Measurements from ENCODE around the gene WIPF2.

Gene WIPF2

GRCh38 chr17:40316571-40317344, 97.7 kb downstream of the WIPF2 start:
- no peak for DNase-seq

DNA sequence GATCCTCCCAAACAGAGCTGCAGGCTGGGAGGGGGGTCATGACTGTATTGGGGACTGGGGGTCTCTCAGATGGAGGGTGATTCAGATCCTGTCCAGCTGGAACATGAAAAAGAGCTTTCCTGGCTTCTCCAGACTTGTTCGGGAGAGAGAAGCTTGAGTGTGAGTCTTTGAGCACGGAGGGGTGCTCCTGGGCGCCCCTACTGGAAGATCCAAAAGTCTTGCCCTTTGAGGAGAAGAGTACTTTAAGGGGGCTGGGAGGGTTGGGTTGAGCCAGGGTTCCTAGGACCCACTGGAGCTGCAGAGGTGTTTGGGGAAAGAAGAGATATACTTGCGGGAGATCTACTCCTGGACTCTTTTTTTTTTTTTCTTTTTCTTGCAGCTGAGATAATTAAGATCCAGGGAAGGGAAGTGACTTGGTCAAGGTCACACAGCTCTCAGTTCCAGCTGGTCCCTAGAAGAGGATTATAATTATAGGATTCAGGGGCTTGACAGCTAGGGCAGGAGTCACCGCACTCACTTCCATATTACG, 98.3 kb downstream of the WIPF2 start:
- DNase-seq, result peak in 1 of 2 experiments; percentile 57

DNA sequence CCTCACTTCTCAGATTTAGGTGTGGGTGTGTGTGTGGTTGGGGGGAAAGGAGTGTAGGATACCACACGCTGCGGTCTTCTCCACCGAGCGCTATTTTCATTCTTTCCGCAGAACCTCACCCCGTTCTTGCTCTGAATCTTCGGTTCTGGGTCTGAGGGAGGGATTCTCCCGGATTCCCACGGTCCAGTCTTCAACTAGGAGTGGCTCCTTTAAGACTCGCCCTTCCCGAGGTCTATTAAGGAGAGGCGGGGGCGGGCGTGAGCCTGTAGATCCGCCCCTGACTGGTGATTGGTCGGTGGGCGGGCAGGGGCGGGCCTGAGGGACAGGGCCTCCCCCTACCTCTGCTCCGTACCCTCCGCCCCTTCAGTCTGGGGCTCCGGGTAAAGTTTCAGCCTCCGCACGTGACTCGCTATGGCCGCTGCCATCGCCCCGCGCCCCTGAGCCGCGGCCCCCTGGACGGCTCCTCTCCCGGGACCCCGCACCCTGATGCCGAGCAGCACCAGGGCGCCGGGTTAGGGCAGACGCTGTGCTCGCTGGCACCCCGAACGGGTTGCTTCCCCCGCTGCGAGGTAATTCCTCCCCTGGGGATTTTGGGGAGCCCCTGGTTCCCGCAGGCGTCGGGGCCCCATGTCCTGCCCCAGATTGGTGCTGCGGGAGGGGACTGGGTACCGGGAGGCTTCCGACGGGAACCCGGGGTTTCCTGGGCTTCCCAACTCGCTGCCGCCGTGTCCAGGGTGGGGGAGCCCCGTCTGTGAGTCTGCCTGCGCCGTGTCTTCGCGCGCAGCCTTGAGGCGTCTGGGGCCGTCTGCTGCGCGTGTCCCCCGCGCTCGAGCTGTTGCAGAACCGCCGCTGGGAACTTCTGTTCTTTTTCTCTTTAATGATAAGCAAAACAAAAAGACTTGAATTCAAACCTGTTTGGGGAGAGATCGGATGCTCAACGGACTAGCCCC, 99.1 kb downstream of the WIPF2 start:
- peak; percentile 94 for DNase-seq

- DNase-seq, result no peak
Measured at GRCh38 chr17:40318830-40319391, 99.8 kb downstream of the WIPF2 start.

GRCh38 chr17:40319651-40320540, 100.8 kb downstream of the WIPF2 start:
- peak; percentile 65 to 72 for DNase-seq

DNA sequence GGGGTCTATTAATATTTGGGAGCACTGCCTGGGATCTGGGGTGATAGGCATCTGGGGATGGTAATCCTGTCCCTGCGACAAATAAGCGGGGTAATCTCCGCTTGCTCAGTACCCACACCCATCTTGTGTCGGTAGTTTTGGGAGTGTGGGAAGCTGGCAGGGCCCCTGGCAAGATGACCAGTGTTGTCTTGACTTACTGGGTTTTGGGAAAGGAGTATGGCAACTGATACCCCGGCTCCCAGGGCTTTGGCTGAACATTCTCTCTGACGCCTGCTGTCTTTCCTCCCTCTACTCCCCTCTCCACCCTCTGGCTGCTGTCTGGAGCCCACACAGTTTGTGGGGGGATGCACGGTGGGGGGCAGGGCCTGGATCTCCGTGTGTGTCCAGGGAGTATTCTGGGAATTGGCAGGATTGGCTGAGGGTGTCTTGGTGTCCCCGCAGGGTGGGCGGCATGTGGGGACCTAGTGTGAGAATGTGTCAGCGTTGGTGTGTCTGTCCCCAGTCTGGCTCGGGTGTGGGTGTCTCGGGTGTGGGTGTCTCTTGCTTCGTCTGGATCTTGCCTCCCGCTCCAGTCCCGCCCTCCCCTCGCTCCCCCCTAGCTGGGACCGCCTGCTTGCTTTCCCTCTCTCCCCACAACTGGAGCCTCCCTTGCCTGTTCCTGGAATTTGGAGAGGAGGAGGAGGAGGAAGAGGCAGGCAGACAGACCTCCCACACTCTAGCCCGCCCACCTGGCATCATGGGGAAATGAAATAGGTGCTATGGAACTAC, 101.8 kb downstream of the WIPF2 start:
- DNase-seq, result peak in 1 of 2 experiments; percentile 43

- no peak for DNase-seq
Measured at GRCh38 chr17:40321524-40321929, 102.4 kb downstream of the WIPF2 start.

DNA sequence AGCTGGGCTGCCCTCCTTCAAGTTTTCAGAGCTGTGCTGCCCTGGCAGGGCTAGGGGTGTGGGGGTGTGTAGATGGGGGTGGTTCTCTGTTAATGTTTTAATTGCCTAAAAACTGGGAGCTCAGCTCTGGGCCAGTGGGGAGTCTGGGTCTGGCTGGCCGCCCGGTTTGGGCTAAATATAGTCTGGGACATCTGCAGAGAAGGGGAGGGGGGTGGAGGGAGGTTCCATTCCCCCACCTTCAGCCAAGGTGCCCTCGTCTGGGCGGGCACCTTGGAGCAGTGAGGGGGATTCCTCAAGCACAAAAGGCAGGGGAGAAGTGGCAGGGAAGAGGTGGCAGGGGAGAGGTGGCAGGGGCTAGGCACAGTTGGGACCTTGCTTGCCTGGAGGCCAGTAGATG, 102.9 kb downstream of the WIPF2 start:
- no peak for DNase-seq

GRCh38 chr17:40322358-40323315, 103.5 kb downstream of the WIPF2 start:
- peak; percentile 73 to 82 for DNase-seq

DNA sequence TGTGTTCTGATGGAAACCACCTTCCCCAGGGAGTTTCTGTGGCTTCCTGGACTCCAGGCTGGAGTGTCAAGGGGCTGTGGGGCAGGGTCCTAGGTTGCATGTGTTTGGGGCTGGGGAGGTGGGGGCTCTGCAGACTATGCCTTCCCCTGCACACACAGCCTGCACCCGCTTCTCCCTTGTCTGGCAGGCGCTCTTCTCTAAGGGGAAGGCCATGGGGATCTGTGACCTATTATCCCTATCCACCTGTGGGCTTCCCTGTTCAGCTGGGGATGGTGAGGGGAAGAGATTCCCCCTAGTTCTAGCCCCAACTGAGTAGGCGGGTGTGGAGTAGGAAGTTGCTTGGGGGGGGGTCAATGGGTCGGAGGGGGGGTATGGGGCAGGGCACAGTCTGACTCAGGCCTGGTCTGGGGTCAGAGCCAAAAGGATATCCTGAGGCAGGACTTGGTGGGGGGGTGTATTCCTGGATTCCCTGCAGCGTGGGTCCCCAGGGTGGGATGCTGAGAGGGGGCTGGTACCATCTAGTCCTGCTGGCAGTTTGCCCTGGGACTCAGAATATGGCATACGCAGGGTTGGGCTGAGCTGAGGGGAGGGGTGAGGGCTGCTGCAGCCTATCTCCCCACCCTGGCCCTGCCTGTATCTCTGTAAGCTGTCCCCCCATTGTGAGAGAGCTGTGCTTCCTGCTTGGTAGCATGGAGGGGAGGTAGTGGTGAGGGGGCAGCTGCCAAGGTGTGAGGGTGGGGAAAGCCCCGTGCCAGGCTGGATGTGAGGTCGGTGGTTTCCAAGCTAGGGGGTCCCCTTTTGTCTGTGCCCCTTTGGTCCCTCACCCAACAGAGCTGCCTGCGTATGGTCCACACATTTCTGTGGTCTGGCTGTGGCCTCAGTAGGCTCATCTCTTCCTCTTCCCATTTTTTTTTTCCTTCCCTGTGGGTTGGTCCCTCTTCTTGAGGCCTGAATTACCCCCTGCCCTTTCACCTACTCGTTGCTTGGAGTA, 104.6 kb downstream of the WIPF2 start:
- DNase-seq, result peak; percentile 52 to 56

DNA sequence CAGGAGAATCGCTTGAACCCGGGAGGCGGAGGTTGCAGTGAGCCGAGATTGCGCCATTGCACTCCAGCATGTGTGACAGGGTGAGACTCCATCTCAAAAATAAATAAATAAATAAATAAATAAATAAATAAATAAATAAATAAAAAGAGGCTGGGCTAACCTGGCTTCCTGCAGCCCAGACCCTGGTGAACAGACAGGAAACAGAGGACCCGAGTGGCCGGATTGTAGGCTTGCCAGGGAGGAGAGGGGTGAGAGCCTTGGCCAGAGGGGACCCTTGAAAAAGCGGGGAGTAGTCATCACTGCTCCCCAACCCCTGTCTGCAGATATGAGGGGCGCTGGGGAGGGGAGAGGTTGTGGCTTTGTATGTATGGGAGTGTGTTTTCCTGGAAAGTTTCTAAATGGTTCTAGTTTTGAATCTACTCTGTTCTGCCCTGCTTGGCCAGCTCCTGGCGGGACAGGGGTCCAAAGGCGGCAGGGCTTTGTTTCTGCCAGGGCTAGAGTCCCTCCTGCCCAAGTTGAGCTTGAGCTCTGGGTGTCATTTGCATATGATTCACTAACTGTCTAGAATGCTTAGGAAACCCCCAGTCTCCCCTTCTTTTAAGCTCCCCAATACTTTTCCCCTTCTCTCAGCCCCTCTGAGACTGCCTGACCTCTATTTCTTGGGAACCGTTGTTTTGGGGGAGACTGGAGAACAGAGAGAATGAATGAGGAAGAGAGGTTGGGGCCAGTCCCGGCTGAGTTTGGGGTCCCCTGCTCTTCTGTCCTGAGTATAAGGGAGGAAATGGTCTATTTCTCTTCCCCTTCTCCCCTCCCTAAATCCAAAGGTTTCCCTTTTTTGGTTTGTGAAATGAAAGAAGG, 106.3 kb downstream of the WIPF2 start:
- peak in 1 of 2 experiments; percentile 32 for DNase-seq

- peak; percentile 47 to 60 for DNase-seq
Measured at GRCh38 chr17:40326014-40326831, 107.1 kb downstream of the WIPF2 start.

GRCh38 chr17:40326832-40327199, 107.7 kb downstream of the WIPF2 start:
- DNase-seq, result no peak

DNA sequence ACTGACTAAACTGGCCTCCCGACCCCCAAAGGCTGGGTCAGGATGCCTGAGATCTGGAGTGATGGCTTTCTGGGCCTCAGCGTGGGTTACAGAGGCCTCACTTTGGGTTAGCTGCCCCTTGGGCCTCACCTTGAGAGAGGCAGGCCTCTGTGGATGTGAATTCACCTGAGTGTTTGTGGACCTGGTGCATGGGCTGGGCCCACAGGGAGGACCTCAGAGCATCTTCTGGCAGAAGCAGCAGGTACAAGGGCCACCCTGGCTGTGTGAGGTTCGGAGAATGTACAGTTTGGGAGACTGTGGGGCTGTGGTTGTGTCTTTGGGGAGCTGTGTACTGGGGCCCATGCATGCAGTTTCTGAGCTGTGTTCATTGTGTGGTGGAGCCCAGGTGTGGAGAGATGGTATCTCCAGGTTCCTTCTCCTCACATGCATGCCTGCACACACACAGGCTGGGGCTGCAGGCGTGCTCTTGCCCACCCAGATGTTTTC, 108.2 kb downstream of the WIPF2 start:
- DNase-seq, result no peak

- no peak for DNase-seq
Measured at GRCh38 chr17:40327735-40328385, 108.8 kb downstream of the WIPF2 start.

DNA sequence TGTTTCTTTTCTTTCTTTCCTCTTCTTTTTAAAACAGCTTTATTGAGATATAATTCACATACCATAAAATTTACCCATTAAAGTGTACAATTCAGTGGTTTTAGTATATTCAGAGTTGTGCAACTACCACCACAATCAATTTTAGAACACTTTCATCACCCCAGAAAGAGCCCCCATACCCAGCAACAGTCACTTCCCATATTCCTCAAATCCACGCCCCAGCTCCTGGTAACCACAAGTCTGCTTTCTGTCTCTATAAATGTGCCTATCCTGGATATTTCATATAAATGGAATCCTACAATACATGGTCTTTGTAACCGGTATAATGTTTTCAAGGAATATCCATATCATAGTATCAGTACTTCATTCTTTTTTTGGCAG, 109.3 kb downstream of the WIPF2 start:
- no peak for DNase-seq
